ENCODE results near the gene GLYR1.

DNA sequence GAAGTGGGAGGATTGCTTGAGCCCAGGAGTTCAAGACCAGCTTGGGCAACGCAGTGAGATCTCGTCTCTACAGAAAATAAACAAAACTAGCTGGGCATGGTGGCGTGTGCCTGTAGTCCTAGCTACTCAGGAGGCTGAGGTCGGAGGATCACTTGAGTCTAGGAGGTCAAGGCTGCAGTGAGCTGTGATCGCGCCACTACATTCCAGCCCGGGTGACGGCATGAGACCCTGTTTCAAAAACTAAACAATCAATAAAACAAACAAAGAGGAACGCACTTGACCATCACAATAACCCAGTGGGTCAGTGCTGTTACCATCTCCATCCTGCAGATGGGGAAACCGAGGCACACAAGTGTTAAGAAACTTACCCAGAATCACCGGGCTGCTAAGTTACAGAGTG, 93.9 kb downstream of the GLYR1 start:
- TF ChIP-seq, protein P1, sequence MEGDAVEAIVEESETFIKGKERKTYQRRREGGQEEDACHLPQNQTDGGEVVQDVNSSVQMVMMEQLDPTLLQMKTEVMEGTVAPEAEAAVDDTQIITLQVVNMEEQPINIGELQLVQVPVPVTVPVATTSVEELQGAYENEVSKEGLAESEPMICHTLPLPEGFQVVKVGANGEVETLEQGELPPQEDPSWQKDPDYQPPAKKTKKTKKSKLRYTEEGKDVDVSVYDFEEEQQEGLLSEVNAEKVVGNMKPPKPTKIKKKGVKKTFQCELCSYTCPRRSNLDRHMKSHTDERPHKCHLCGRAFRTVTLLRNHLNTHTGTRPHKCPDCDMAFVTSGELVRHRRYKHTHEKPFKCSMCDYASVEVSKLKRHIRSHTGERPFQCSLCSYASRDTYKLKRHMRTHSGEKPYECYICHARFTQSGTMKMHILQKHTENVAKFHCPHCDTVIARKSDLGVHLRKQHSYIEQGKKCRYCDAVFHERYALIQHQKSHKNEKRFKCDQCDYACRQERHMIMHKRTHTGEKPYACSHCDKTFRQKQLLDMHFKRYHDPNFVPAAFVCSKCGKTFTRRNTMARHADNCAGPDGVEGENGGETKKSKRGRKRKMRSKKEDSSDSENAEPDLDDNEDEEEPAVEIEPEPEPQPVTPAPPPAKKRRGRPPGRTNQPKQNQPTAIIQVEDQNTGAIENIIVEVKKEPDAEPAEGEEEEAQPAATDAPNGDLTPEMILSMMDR (IDR thresholded peaks at IDR 0.05; ENCODE audit: low read depth, low read length, missing input control) = no peak
- TF ChIP-seq, protein P2, sequence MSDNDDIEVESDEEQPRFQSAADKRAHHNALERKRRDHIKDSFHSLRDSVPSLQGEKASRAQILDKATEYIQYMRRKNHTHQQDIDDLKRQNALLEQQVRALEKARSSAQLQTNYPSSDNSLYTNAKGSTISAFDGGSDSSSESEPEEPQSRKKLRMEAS (IDR thresholded peaks at IDR 0.05) = no peak
- TF ChIP-seq, protein P3, sequence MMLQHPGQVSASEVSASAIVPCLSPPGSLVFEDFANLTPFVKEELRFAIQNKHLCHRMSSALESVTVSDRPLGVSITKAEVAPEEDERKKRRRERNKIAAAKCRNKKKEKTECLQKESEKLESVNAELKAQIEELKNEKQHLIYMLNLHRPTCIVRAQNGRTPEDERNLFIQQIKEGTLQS (IDR thresholded peaks at IDR 0.05) = no peak
- TF ChIP-seq, protein P4, sequence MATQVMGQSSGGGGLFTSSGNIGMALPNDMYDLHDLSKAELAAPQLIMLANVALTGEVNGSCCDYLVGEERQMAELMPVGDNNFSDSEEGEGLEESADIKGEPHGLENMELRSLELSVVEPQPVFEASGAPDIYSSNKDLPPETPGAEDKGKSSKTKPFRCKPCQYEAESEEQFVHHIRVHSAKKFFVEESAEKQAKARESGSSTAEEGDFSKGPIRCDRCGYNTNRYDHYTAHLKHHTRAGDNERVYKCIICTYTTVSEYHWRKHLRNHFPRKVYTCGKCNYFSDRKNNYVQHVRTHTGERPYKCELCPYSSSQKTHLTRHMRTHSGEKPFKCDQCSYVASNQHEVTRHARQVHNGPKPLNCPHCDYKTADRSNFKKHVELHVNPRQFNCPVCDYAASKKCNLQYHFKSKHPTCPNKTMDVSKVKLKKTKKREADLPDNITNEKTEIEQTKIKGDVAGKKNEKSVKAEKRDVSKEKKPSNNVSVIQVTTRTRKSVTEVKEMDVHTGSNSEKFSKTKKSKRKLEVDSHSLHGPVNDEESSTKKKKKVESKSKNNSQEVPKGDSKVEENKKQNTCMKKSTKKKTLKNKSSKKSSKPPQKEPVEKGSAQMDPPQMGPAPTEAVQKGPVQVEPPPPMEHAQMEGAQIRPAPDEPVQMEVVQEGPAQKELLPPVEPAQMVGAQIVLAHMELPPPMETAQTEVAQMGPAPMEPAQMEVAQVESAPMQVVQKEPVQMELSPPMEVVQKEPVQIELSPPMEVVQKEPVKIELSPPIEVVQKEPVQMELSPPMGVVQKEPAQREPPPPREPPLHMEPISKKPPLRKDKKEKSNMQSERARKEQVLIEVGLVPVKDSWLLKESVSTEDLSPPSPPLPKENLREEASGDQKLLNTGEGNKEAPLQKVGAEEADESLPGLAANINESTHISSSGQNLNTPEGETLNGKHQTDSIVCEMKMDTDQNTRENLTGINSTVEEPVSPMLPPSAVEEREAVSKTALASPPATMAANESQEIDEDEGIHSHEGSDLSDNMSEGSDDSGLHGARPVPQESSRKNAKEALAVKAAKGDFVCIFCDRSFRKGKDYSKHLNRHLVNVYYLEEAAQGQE (IDR thresholded peaks at IDR 0.05) = no peak
- TF ChIP-seq, protein P5, sequence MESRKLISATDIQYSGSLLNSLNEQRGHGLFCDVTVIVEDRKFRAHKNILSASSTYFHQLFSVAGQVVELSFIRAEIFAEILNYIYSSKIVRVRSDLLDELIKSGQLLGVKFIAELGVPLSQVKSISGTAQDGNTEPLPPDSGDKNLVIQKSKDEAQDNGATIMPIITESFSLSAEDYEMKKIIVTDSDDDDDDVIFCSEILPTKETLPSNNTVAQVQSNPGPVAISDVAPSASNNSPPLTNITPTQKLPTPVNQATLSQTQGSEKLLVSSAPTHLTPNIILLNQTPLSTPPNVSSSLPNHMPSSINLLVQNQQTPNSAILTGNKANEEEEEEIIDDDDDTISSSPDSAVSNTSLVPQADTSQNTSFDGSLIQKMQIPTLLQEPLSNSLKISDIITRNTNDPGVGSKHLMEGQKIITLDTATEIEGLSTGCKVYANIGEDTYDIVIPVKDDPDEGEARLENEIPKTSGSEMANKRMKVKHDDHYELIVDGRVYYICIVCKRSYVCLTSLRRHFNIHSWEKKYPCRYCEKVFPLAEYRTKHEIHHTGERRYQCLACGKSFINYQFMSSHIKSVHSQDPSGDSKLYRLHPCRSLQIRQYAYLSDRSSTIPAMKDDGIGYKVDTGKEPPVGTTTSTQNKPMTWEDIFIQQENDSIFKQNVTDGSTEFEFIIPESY (IDR thresholded peaks at IDR 0.05) = no peak
- no peak for TF ChIP-seq GABPA (IDR thresholded peaks at IDR 0.05 in 1 of 2, conservative IDR thresholded peaks at IDR 0.05 in 1 of 2)
